Measurements from ENCODE around the gene ABI3.
"Not testable (repeated sequence)": the region's sequence is repeated elsewhere in the genome, so short reads cannot be mapped to it uniquely, and the experiment has no call there.

Gene ABI3, protein sequence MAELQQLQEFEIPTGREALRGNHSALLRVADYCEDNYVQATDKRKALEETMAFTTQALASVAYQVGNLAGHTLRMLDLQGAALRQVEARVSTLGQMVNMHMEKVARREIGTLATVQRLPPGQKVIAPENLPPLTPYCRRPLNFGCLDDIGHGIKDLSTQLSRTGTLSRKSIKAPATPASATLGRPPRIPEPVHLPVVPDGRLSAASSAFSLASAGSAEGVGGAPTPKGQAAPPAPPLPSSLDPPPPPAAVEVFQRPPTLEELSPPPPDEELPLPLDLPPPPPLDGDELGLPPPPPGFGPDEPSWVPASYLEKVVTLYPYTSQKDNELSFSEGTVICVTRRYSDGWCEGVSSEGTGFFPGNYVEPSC

DNA sequence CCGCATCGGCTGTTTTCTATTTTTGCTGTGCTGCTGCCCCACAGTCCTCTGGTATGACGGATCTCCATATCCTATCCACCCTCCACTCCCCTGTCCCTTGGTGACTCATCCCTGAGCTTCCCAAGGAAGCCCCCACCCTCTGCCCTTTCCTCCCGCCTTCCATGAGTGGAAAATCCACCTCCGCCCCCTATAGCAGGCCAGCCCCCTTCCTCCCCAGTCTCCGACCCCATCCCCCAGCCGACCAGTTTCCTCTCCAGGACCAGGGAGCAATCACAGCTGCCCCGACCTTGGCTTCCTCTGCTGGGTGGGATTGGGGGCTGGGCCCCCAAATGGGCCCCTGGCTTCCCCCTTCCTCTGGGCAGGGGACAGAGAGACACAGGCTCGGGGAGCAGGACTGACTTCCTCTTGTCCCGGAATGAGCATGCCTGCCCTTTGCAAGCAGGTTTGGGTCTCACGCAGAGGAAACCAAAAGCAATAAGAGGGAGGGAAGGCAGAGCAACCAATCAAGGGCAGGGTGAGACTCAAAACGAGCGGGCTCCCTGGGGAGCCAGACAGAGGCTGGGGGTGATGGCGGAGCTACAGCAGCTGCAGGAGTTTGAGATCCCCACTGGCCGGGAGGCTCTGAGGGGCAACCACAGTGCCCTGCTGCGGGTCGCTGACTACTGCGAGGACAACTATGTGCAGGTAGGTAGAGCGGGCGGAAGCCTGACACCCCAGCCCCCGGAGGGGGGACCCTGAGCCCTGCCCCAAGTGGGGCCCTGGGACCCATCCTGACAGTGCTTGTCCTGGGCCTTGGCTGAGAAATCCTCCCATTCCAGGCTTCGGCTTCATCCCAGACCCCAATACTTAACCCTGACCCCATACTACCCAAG is at the start of gene ABI3, which contains the start of gene GNGT2:
ABI3 (plus strand) TSS at position 550 of the 872 bp plus-strand sequence; CDS start at position 568, 18 bp downstream.
GNGT2 (minus strand) TSS at position 417 of the 872 bp plus-strand sequence. CDS start 3,152 bp downstream, outside the sequence.
- peak; percentile 26 to 33 for DNase-seq

DNA sequence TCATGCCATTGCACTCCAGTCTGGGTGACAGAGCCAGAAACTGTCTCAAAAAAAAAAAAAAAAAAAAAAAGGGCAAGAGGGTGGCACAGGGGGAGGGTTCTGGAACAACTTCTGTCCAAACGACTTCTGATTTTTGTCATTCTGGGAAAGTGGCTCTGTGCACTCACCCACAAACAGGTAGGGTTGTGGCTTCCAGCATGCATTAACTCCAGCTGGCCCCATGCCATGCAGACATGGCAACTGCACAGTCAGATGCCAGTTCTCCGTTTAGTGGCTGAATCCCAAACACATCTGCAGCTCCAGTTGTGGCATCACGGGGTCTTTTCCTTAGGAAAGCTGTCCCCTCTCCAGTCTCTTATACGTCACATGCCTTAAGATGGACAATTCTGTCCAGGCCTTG is 47.6 kb upstream of the ABI3 start:
- no peak for DNase-seq

DNA sequence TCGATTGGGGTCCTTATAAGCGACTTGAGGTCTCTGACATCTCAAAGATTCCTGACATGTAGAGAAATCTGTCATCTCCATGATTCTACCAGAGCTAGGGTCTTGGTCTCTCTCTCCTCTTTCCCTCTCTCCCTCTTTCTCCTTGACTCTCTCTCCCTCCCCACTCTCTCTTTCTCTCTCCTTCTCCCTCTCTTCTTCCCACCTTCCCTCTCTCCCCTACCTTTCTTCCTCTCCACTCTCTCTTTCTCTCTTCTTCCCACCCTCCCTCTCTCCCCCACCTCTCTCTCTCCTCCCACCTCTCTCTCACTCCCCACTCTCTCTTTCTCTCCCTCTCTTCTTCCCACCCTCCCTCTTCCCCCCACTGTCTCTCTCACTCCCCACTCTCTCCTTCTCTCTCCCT is 45.4 kb upstream of the ABI3 start:
- DNase-seq, result no peak

DNA sequence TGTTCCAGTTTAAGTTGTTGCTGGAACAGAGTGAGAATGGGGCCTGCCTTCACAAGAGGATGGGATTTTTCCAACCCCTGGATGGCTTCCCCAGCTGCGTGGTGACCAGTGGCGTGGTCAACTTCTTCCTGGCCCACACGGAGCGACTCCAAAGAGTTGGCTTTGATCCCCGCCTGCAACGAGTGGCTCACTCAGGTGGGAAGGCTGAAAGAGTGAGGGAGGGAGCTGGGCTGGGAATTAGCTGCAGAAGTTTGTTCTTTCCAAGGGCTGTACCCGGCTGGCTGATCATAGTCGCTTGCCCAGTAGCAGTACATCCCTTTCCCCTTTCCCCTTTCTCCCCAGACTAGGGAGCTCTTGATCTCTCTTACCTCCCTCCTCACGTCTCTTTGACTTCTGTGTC is 41.8 kb upstream of the ABI3 start:
- DNase-seq, result no peak

DNA sequence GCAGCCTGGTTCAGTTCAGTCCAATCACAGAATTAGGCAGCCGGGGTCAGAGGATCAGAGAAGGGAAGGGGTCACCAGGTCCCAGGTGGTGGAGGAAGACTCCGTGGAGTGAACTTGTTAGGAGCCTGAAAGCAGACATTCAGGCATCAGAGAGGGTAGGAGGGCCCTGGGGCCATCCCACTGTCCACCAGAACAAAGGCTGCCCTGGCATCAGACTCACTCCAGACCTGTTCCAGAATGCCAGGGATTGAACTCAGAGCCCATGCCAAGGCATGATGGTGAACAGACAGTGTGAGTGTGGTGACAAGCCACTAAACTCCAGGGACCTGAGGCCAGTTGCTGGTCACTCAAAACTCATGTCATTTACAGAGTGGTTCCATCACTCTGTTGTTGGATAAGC is 40.3 kb upstream of the ABI3 start:
- DNase-seq, result no peak

DNA sequence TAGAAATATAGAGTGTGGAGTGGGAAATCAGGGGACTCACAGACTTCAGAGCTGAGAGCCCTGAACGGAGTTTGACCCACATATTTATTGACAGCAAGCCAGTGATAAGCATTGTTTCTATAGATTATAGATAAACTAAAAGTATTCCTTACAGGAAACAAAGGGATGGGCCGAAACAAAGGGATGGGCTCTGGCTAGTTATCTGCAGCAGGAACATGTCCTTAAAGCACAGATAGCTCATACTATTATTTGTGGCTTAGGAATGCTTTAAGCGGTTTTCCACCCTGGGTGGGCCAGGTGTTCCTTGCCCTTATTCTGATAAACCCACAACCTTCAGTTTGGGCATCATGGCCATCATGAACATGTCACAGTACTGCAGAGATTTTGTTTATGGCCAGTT is 39.8 kb upstream of the ABI3 start:
- DNase-seq, result not testable (repeated sequence)

GRCh38 chr17:49175978-49176377 is 34.5 kb upstream of the ABI3 start:
- DNase-seq, result not testable (repeated sequence)

- peak; percentile 47 to 87 for DNase-seq
These were observed 30.2 kb upstream of the ABI3 start for GRCh38 chr17:49180303-49180702.

GRCh38 chr17:49180998-49181635 is 29.4 kb upstream of the ABI3 start:
- no peak for DNase-seq

DNA sequence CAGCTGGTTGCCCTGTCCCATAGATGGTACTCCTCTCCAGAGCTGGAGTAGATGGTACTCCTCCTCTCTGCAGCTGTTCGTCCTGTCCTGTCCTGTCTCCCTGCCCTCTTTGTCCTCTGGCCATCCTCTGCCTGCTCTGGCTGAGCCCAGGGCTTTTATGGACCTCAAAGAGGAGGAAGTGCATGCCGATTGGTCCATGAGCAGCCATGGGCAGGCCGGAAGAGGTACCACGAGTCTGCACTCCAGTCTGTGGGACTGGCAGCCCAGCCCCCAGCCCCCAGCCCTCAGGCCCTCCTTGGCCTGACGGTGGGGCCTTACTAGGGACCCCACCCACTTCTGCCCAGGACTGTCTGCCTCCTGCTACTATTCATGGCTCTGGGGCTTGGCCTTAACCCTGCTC is 27.2 kb upstream of the ABI3 start:
- DNase-seq, result no peak

DNA sequence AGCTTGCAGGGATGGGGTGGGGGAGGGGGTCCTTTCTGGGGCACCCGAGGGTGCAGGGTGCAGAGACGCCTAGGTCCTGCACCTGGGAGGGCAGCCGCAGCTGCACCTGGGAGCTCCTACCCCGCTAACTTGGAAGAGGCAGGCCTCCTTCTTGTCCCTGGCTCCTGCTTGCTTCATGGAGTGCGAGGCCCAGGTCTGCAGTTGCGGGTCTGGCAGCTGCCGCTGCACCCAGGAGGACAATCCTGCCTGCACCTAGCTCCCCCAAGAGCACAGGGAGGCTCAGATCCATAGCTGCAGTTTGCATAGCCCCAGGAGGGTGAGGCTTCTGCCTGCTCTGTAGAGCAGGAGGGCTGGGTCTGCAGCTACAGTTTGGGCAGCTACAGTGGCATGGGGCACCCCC is 26.7 kb upstream of the ABI3 start:
- no peak for DNase-seq

DNA sequence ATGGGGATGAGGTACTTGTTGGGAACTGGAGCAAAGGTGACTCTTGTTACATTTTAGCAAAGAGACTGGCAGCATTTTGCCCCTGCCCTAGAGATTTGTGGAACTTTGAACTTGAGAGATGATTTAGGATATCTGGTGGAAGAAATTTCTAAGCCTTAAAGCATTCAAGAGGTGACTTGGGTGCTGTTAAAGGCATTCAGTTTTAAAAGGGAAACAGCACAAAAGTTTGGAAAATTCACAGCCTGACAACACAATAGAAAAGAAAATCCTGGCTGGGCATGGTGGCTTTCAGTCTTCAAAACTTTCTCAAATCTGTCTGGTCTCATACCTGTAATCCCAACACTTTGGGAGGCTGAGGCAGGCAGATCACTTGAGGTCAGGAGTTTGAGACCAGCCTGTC is 26.0 kb upstream of the ABI3 start:
- DNase-seq, result not testable (repeated sequence)

GRCh38 chr17:49185381-49185780 is 25.1 kb upstream of the ABI3 start:
- not testable (repeated sequence) for DNase-seq

GRCh38 chr17:49187301-49187700 is 23.2 kb upstream of the ABI3 start:
- no peak for DNase-seq

DNA sequence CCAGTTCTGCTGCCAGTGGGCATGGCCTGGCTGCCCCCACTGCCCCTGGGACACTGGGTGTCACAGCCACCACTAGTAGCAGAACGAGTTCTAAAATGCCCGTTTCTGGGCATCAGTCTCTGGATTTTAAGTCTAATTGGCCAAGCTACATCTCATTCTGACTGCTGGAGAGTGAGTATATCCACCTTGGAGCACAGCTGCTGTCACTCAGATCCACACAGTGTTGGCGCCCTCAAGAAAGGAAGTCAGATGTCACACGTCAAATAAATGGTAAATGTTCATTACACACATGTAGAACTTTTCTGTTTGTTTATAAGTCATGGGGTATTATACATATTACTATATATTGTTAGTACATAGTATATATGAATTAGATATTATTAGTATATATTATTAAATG is 19.6 kb upstream of the ABI3 start:
- DNase-seq, result no peak

GRCh38 chr17:49191409-49191916 is 19.0 kb upstream of the ABI3 start:
- no peak for DNase-seq

- peak; percentile 88 to 98 for DNase-seq
These were observed 18.4 kb upstream of the ABI3 start for GRCh38 chr17:49191917-49192741.

- peak; percentile 67 to 69 for DNase-seq
These were observed 16.8 kb upstream of the ABI3 start for GRCh38 chr17:49193513-49194296.

GRCh38 chr17:49194297-49194607 is 16.3 kb upstream of the ABI3 start:
- no peak for DNase-seq

- DNase-seq, result no peak
These were observed 14.8 kb upstream of the ABI3 start for GRCh38 chr17:49195751-49196150.

DNA sequence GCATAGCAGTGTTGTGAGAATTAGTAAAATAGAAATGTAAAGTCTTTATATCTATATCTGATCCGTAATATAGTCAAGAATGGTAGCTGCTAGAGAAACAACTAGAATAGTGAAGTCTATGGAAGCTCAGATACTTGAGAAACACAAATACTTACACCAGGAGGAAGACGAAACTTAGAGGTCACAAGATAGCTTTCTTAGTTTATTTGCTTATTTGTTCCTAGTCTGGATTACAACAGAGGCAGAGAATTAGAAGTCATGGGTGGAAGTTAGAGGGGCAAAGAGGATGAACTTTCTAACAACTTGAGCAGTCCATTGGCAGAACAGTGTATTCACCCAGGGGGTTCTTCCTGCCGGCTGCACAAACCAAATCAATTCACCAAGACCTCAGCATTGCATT is 14.0 kb upstream of the ABI3 start:
- peak; percentile 36 to 59 for DNase-seq

Data from inflammatory macrophage treated with lipopolysaccharide for 1 hour (primary cell).